Gastrocnemius medialis (tissue), 4 donors: ENCODE measurements around the gene ATG7. TPM values are rescaled to one million over a fixed set of nuclear protein-coding genes. Genes with fewer than 3 reads are reported as not detected.

Source experiments
- ATAC-seq, 2 donors: fragments of 150-250 bp; one replicate each; pipeline ENCODE4 v1.9.1; 2016
- DNase-seq, 2 donors: peaks; one replicate each; pipeline ENCODE4 v3.0.0-alpha.2; 2019
- H3K27ac ChIP-seq, 4 donors: fragments of 200-600 bp; sonication (generic); 1 replicate in 1 of 4; 2 replicates in 3 of 4; pipeline ENCODE4 v1.5.1; 2016 to 2018; ENCODE audit warnings: mild to moderate bottlenecking in 2 of 4, moderate library complexity in 1 of 4
- H3K27me3 ChIP-seq, 3 donors: fragments of 200-600 bp; sonication (generic) in 2 of 3; 1 replicate in 1 of 3; 2 replicates in 2 of 3; pipeline versions ENCODE4 v1.5.1 to v1.6.0; 2016 to 2019; ENCODE audit warnings: mild to moderate bottlenecking in 1 of 3, moderate library complexity in 1 of 3
- H3K36me3 ChIP-seq, 2 donors: fragments of 200-600 bp; sonication (generic) in 1 of 2; one replicate each; pipeline ENCODE4 v1.5.1; 2017 to 2018
- H3K4me1 ChIP-seq, 2 donors: fragments of 200-600 bp; sonication (generic) in 1 of 2; one replicate each; pipeline ENCODE4 v1.5.1; 2016 to 2017; ENCODE audit warnings: mild to moderate bottlenecking in 2 of 2
- H3K4me3 ChIP-seq, 4 donors: fragments of 200-600 bp; sonication (generic) in 3 of 4; 1 replicate in 1 of 4; 2 replicates in 3 of 4; pipeline ENCODE4 v1.5.1; 2016 to 2019; ENCODE audit warnings: mild to moderate bottlenecking in 2 of 4
- H3K9me3 ChIP-seq, 3 donors: fragments of 200-600 bp; sonication (generic) in 2 of 3; 1 replicate in 1 of 3; 2 replicates in 2 of 3; pipeline ENCODE4 v1.5.1; 2016 to 2019
- POLR2A ChIP-seq, 2 donors: fragments of 450-650 bp; IDR thresholded peaks; one replicate each; pipeline ENCODE4 v1.6.1; 2017; ENCODE audit warnings: antibody characterized with exemption in 2 of 2, mild to moderate bottlenecking in 2 of 2, moderate library complexity in 2 of 2
- in situ Hi-C, 4 donors: fragments of 200-750 bp; cut with MboI; loops; one replicate each; pipeline versions ENCODE4 v1.15.0 to v1.8.0; 2017; ENCODE audit warnings: low sequenced_read_pairs in 4 of 4
- intact Hi-C: fragments of 100-400 bp; cut with DNase I; formaldehyde crosslinking; loops from one replicate; pipeline ENCODE4 v1.15.1; 2023; ENCODE audit warnings: low total_unique reads
- total RNA-seq, 4 donors: library from RNA; depleted of rRNA; stranded (reverse); fragments of >200 nt; gene quantifications; one replicate each; pipeline versions ENCODE4 v1.1.0 to v1.2.3, GENCODE V29; 2016
- TF ChIP-seq, protein P1 (sequence below), 5 experiments: fragments of 450-650 bp in 3 of 5; fragments of 200-600 bp in 2 of 5; sonication (generic) in 2 of 5; IDR thresholded peaks in 4 of 5; conservative IDR thresholded peaks in 1 of 5; 1 replicate in 4 of 5; 2 replicates in 1 of 5; pipeline ENCODE4 v1.5.1; 2016 to 2019; ENCODE audit warnings: antibody characterized with exemption in 5 of 5, mild to moderate bottlenecking in 3 of 5, moderate library complexity in 3 of 5

The ATG7 gene
- total RNA-seq, 4 donors from 2014 or later: 13.5 to 29.2 (median 15.0) TPM

DNA sequence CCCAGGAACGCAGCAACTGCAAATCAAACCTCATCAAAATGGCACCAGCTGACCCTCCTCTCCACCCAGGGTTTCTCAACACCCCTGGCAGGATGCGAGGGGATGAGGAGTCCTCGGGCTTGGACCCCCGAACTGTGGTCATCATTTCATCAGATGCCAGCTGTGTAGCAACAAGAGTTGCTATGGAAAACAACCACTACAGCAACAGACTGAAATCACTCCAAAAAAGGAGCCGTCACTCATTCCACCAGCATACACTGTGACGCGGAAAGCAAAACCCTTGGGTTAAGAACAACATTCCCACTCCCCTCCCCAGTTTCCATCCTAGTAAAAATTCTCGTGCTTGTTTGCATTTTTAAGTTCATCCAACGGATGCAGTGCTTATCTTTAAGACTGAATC, 331.4 kb downstream of the ATG7 start:
- intact Hi-C loops: no loop called here
- in situ Hi-C loops: no loop called here
- H3K4me1 ChIP-seq: peaks cover 71 to 94% of the 10 kb centered on the region in 2 donors
- ATAC-seq (peak in 1 of 2 donors; percentile 29), DNase-seq (peak in 1 of 2 donors; percentile 58)
- H3K4me3 ChIP-seq: no peak overlapping the region
- H3K36me3 ChIP-seq: no peaks in the 10 kb centered on the region
- TF ChIP-seq, protein P1, sequence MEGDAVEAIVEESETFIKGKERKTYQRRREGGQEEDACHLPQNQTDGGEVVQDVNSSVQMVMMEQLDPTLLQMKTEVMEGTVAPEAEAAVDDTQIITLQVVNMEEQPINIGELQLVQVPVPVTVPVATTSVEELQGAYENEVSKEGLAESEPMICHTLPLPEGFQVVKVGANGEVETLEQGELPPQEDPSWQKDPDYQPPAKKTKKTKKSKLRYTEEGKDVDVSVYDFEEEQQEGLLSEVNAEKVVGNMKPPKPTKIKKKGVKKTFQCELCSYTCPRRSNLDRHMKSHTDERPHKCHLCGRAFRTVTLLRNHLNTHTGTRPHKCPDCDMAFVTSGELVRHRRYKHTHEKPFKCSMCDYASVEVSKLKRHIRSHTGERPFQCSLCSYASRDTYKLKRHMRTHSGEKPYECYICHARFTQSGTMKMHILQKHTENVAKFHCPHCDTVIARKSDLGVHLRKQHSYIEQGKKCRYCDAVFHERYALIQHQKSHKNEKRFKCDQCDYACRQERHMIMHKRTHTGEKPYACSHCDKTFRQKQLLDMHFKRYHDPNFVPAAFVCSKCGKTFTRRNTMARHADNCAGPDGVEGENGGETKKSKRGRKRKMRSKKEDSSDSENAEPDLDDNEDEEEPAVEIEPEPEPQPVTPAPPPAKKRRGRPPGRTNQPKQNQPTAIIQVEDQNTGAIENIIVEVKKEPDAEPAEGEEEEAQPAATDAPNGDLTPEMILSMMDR (IDR thresholded peaks at IDR 0.05 in 4 of 5, conservative IDR thresholded peaks at IDR 0.05 in 1 of 5): no peak
- TF ChIP-seq POLR2A (IDR thresholded peaks at IDR 0.05): no peak
- H3K27me3 ChIP-seq: no peaks in the 10 kb centered on the region
- H3K9me3 ChIP-seq: no peaks in the 10 kb centered on the region
- H3K27ac ChIP-seq: peak overlapping the region; percentile 71 to 88 (median 83)

DNA sequence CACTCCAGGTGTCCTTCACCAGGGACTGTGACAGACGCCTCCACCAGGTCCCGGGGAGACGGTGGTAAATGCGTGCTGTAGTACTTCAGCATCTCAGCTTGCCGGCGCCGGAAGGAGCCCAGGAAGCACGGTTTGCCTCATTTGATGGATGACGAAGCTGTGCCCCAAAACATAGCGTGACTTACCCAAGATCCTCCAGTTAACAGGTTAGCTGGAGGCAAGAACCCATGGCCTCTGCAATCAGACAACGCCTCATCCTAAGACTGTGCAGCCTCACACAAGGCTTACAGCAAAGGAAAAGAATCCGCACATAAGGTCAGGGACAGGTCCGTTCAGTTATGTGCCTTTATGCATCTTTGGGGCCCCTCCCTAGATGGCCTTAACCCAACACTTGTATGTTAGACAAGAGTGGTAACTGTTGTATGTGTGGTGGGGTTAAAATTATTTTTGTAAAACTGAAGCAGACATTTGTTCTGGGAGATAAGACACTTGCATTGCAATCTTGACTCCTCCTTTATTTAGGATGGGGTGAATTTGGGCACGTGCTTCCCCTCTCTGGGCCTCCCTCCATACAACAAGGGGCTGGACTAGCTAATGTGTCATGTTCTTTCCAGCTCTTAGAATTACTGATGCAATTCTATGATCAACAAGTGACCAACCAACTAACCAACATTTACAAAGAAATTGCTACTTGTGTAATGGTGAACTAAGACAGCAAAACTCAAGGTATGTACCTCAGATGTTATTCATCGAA, 332.1 kb downstream of the ATG7 start:
- H3K4me1 ChIP-seq: peaks cover 70 to 93% of the 10 kb centered on the region in 2 donors
- H3K27me3 ChIP-seq: no peaks in the 10 kb centered on the region
- DNase-seq (no peak), ATAC-seq (no peak)
- in situ Hi-C loops (no loop called here), intact Hi-C loops (no loop called here)
- H3K36me3 ChIP-seq: no peaks in the 10 kb centered on the region
- TF ChIP-seq, protein P1 (IDR thresholded peaks at IDR 0.05 in 4 of 5, conservative IDR thresholded peaks at IDR 0.05 in 1 of 5): no peak
- TF ChIP-seq POLR2A (IDR thresholded peaks at IDR 0.05): no peak
- H3K4me3 ChIP-seq: no peak overlapping the region
- H3K27ac ChIP-seq: peak overlapping the region; percentile 71 to 88 (median 83)
- no peaks in the 10 kb centered on the region for H3K9me3 ChIP-seq

- ATAC-seq (no peak), DNase-seq (no peak)
- Histone ChIP-seq H3K4me3 (no peak overlapping the region), H3K9me3 (no peaks in the 10 kb centered on the region), H3K27me3 (no peaks in the 10 kb centered on the region), H3K36me3 (no peaks in the 10 kb centered on the region), H3K4me1 (peaks cover 72 to 94% of the 10 kb centered on the region in 2 donors), H3K27ac (peak overlapping the region; percentile 6 to 57 (median 36))
- intact Hi-C loops (no loop called here), in situ Hi-C loops (no loop called here)
- TF ChIP-seq, protein P1 (IDR thresholded peaks at IDR 0.05 in 4 of 5, conservative IDR thresholded peaks at IDR 0.05 in 1 of 5): no peak
- no peak for TF ChIP-seq POLR2A (IDR thresholded peaks at IDR 0.05)
Observed at GRCh38 chr3:11605398-11605797, 333.2 kb downstream of the ATG7 start.

GRCh38 chr3:11606090-11606784, 334.0 kb downstream of the ATG7 start:
- H3K4me1 ChIP-seq: peaks cover 71 to 95% of the 10 kb centered on the region in 2 donors
- H3K27ac ChIP-seq: peak overlapping the region in 3 of 4 donors; percentile 6 to 57 (median 33)
- DNase-seq: no peak
- H3K27me3 ChIP-seq: no peaks in the 10 kb centered on the region
- ATAC-seq: no peak
- TF ChIP-seq POLR2A (IDR thresholded peaks at IDR 0.05): no peak
- TF ChIP-seq, protein P1 (IDR thresholded peaks at IDR 0.05 in 4 of 5, conservative IDR thresholded peaks at IDR 0.05 in 1 of 5): no peak
- H3K9me3 ChIP-seq: no peaks in the 10 kb centered on the region
- intact Hi-C loops (no loop called here), in situ Hi-C loops (no loop called here)
- H3K36me3 ChIP-seq: no peaks in the 10 kb centered on the region
- no peak overlapping the region for H3K4me3 ChIP-seq
